Middle frontal gyrus (tissue), 1 donor: ENCODE results near the gene CXCR4.
"Not testable (repeated sequence)": the region's sequence is repeated elsewhere in the genome, so short reads cannot be mapped to it uniquely, and the experiment has no call there.

Experiments used
- DNase-seq: peaks from one replicate; pipeline ENCODE4 v3.0.0-alpha.2; 2015; ENCODE audit warnings: low spot score; ENCODE audit errors: extremely low spot score

The CXCR4 gene

DNA sequence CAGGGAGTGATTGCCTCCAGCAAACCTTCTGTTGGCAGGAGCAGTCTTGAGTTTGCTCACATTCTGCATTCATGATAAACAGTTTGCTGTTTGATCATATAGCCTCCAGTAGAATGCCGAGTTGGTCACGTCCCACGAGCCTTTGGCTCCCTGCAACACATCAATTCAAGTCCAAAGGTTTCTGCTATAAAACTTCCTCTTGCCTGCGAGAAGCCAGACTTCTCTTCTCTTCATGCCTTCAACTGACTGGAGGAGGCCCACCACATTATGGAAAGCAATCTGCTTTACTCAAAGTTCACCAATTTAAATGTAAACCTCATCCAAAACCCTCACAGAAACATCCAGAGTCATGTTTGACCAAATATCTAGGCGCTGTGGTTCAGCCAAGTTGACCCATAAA is 40.8 kb downstream of the CXCR4 start:
- DNase-seq: no peak

DNA sequence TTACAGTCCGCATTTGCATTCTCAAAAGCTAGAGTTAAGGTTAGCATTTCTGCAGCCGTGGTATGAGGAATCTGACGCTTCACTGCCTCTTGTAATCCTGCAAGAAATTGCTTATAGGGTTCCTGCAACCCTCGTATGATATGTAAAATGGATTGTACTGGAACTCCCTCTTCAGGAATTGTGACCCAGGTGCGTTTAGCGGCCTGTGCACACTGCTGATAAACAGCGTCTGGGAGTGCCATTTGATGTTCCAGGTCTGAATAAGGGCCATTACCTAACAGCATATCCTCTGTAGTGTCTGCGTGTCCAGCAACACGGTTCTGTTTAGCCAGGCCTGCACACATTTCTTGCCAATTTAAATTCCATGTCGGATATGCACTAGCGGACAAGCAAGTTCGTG is 42.5 kb downstream of the CXCR4 start:
- DNase-seq: no peak

DNA sequence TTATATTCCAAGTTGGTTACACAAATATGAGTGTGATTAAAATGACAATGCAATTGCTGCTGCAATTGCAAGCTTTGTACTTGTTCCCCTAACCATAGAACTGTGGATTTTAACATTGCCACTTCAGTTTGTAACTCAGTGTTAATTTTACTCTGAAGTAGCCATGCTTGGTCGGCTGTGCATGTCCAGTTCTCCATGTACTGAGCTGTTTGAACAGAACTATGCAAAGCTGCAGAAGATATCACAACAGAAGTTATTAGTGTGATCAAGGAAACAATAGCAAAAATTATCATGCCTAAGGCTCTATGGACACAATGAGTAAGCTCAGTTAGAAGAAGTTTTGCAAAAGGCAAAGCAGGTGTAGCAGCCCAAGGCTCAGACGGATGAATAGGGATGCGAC is 45.3 kb downstream of the CXCR4 start:
- DNase-seq: no peak

DNA sequence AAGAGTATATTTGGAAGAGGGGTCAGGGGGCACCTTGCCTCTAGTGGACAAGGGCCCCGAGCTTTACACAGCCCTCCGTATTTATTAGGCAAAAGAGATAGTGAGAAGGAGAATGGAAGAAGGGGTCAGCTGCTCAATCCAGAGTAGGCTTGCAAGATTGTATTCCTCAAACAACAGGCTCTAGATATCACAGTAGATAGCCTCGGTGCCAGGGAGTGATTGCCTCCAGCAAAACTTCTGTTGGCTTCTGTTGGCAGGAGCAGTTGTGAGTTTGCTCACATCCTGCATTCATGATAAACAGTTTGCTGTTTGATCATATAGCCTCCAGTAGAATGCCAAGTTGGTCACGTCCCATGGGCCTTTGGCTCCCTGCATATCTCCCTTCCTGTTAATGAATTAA is 46.1 kb downstream of the CXCR4 start:
- DNase-seq: not testable (repeated sequence)

DNA sequence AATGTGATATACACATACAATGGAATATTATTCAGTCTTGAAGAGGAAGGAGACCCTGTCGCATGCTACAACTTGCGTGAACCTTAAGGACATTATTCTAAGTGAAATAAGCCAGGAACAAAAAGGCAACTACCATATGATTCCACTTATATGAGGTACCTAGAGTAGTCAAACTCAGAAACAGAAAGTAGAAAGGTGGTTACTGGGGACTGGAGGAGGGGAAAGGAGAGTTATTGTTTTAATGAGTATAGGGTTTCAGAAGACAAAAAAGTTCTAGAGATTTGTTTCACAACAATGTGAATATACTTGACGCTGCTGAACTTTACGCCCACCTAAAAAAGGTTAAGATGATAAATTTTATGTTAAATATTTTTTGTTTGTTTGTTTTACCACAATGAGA is 47.0 kb downstream of the CXCR4 start:
- DNase-seq: no peak

DNA sequence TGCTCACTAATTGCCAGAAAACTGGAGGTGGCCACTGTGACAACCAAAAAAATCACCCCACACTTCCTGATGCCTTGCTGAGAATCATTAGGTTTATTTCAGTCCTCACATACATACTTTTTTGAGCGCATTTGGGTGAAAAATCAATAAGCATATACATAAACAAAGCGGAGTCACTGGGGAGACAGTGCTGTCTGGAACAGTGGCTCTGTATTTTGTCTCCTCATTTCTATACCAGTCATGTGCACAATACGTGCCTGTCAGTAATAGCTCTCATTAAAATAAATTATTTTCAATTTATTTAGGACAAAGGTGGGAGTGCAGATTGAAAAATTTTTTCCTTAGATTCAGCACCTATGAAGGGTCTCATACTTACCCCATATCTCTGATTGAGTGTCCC is 48.2 kb downstream of the CXCR4 start:
- DNase-seq: no peak

DNA sequence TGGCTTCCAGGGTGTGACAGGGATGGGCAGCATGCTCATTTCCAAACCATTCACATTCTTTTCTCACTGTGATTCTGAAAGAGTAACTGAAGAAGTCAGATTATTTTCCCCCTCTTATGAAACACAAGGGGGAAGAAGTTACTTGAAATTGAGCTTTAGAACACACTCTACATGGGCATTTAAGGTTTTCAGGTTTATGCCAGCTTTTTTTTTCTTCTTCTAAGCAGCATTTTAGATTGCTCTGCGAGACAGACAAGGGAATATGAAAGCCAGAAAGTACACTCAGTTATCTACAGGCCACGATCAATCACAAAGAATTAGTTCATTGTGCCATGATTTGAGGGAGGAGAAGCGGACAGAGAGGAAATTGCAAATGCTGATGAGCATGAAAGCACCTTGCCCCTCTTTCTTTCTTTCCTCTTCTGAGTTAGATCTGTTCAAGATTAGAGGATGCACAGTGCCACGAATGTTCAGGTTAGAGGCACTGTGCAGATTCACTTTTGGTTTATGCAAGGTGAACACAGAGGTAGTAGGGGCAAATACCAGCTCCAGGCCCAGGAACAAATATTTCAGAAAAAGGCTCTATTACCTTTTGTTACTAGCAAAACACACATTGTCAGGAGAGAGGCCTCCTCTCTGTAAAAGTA is 49.2 kb downstream of the CXCR4 start:
- DNase-seq: no peak

DNA sequence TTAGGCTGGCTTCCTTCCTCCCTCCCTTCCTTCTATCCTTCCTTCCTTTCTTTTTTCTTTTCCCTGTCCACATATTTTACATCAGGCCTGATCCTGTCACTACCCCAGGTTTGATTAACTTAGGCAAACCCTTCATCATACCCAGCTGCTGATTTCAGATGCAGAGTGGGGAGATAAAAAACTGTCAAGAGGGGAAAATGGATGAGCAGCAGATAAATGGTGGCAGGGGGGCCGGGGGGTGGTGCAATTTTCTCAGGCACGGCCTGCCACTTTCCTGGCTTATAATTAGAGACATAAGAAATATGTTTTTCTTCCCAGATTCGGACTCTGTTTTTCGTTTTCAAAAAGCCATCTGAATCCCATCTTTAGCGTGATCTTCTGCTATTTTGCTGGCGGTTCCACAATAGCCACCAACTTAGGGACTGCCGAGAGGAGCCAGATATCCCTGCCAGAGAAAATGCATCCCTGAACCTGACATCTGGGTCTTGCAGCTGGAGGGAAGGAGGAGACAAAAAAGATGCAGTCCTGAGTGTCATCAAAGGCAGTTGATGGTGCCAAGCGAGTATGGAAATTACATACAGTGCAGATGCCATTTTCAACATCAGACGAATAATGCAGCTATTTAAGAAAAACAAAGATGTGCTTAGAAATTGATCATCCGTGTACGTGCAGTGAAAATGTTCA is 49.9 kb downstream of the CXCR4 start:
- DNase-seq: no peak

DNA sequence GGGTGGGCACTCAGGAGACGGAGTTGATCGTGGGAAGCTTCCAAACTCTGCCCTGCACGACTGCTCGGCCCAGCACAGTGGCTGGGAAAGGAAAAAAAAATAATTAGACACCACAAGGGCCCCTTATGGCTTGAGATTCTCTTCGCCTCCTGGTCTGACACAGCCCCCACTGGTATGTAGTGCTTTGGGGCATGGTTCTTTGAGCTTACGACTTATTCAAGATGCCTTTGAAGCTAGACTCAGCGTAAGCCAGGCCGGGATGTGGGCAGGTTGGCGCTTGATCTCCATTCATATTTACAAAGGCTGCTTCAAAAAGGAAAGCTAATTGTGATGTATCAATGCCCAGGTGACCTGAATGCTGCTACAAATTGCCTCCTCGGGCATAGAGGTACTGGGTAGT is 50.5 kb downstream of the CXCR4 start:
- no peak for DNase-seq

DNA sequence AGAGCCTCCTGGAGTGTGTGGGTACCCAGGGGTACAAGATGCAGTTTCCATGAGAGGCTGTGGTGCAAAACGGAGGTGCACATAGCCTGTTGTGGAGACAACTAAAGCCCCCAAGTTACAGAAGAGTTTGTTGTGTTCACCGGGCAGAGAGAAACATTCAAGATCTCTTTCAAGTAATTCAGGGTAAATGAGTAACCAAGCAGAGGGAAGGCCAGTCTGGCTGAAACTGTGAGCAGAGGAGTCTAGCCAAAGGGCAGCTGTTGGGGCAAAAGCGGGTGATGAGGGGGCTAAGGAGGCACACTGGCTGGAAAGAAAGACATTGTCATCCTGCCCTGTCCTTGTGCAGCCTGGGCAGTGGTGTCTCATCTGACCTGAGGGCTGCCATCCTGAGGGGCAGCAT is 52.0 kb downstream of the CXCR4 start:
- no peak for DNase-seq

DNA sequence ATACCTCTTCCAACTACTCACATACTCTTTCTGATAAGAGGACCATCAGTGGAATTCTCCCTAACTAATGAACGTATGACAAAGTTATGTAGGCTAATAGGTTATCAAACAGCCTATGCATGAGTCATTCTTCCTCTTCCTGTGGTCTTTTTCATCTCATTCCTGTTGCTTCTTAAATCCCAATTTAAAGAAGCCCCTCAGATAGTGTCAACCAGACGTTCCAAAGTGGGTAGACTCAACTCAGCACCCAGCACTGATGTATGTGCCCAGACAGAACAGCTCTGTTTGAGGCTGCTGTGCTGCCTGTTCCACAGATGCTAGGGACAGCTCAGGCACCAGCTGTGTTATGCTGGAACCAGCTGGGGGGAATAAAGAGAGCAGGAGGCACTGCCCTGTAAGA is 52.6 kb downstream of the CXCR4 start:
- no peak for DNase-seq
